Measurements from ENCODE around the gene SPATS2. TPM values are rescaled to one million over a fixed set of nuclear protein-coding genes. Genes with fewer than 3 reads are reported as not detected.

SPATS2 gene
- polyA plus RNA-seq, 1 of the 3 experiments (the other 2 are of a cell fraction): 72.9 TPM

- no peak for TF ChIP-seq USF2 (IDR thresholded peaks at IDR 0.05; ENCODE audit: borderline replicate concordance, low read depth, low read length)
- TF ChIP-seq, protein P1, sequence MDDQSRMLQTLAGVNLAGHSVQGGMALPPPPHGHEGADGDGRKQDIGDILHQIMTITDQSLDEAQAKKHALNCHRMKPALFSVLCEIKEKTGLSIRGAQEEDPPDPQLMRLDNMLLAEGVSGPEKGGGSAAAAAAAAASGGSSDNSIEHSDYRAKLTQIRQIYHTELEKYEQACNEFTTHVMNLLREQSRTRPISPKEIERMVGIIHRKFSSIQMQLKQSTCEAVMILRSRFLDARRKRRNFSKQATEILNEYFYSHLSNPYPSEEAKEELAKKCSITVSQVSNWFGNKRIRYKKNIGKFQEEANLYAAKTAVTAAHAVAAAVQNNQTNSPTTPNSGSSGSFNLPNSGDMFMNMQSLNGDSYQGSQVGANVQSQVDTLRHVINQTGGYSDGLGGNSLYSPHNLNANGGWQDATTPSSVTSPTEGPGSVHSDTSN (IDR thresholded peaks at IDR 0.05): no peak
- TF ChIP-seq FOXM1 (IDR thresholded peaks at IDR 0.05; ENCODE audit: low read depth): no peak
- no peak for TF ChIP-seq JUND (IDR thresholded peaks at IDR 0.05)
- TF ChIP-seq USF1 (IDR thresholded peaks at IDR 0.05; ENCODE audit: borderline replicate concordance, low read depth): no peak
- TF ChIP-seq, protein P2, sequence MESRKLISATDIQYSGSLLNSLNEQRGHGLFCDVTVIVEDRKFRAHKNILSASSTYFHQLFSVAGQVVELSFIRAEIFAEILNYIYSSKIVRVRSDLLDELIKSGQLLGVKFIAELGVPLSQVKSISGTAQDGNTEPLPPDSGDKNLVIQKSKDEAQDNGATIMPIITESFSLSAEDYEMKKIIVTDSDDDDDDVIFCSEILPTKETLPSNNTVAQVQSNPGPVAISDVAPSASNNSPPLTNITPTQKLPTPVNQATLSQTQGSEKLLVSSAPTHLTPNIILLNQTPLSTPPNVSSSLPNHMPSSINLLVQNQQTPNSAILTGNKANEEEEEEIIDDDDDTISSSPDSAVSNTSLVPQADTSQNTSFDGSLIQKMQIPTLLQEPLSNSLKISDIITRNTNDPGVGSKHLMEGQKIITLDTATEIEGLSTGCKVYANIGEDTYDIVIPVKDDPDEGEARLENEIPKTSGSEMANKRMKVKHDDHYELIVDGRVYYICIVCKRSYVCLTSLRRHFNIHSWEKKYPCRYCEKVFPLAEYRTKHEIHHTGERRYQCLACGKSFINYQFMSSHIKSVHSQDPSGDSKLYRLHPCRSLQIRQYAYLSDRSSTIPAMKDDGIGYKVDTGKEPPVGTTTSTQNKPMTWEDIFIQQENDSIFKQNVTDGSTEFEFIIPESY (IDR thresholded peaks at IDR 0.05; ENCODE audit: borderline replicate concordance, low read depth): no peak
- TF ChIP-seq YY1 (IDR thresholded peaks at IDR 0.05; ENCODE audit: low read depth): no peak
- no peak for TF ChIP-seq REST (IDR thresholded peaks at IDR 0.05; ENCODE audit: low read depth, low read length)
- no peak for TF ChIP-seq RCOR1 (IDR thresholded peaks at IDR 0.05; ENCODE audit: low read length)
- no peak for TF ChIP-seq EZH2phosphoT487 (IDR thresholded peaks at IDR 0.05; ENCODE audit: borderline replicate concordance, low read depth)
- no peak for TF ChIP-seq EP300 (IDR thresholded peaks at IDR 0.05; ENCODE audit: borderline replicate concordance in 1 of 2, low read depth in 1 of 2, low read length in 1 of 2)
- TF ChIP-seq CHD2 (IDR thresholded peaks at IDR 0.05; ENCODE audit: low read length, partially characterized antibody): no peak
These were observed 19.7 kb upstream of the SPATS2 start (continued) for GRCh38 chr12:49347311-49348193.
